ENCODE data around the gene GTF3C4. TPM values are rescaled to one million over a fixed set of nuclear protein-coding genes. Genes with fewer than 3 reads are reported as not detected.

Gene GTF3C4
- total and polyA plus RNA-seq, 4 donors: 3.1 to 18.7 (median 10.8) TPM

DNA sequence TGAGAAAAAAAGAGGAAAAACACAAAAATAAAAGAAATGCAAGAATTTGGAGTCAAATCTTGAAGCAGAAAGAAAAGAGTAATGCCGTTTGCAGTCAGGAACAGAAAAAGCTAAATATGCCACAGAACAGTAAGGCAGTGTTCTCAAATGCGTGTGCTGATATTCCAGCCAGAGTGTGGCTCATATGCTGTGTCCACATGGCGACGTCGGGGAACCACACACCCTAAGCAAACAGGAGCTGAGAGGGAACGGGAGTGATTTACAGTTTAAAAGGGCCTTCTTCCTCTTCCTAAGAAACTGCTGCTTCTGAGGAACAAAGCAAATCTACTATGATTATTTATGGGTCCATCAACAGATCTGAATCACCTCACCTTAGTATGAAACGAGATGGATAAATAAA, 43.2 kb upstream of the GTF3C4 start:
- H3K9ac ChIP-seq (ENCODE audit: insufficient read depth in 1 of 2, low read length in 2 of 2): no peak overlapping the region
- H3K36me3 ChIP-seq (ENCODE audit: control insufficient read depth in 4 of 4, insufficient read depth in 4 of 4, low read length in 4 of 4): peaks cover 17 to 42% (median 34%) of the 10 kb centered on the region in 4 donors
- no peaks in the 10 kb centered on the region for H3K9me3 ChIP-seq (ENCODE audit: control insufficient read depth in 4 of 4, insufficient read depth in 3 of 4, low read length in 3 of 4)
- DNase-seq: peak in 1 of 3 donors; percentile 14
- 80 to 82% methylated on average over 7 of the region's 7 CpGs for WGBS, 2 donors
- no peak for ATAC-seq (ENCODE audit: insufficient read depth, low FRiP score)
- no peak overlapping the region for H3K27ac ChIP-seq (ENCODE audit: low read depth in 1 of 2, low read length in 1 of 2)
- no peaks in the 10 kb centered on the region for H3K27me3 ChIP-seq (ENCODE audit: control insufficient read depth in 3 of 3, insufficient read depth in 3 of 3, low read length in 2 of 3)
- no peak overlapping the region for H3K4me3 ChIP-seq
- no peaks in the 10 kb centered on the region for H3K4me1 ChIP-seq (ENCODE audit: control insufficient read depth in 5 of 5, insufficient read depth in 5 of 5, low read length in 5 of 5)
- TF ChIP-seq, protein P1, sequence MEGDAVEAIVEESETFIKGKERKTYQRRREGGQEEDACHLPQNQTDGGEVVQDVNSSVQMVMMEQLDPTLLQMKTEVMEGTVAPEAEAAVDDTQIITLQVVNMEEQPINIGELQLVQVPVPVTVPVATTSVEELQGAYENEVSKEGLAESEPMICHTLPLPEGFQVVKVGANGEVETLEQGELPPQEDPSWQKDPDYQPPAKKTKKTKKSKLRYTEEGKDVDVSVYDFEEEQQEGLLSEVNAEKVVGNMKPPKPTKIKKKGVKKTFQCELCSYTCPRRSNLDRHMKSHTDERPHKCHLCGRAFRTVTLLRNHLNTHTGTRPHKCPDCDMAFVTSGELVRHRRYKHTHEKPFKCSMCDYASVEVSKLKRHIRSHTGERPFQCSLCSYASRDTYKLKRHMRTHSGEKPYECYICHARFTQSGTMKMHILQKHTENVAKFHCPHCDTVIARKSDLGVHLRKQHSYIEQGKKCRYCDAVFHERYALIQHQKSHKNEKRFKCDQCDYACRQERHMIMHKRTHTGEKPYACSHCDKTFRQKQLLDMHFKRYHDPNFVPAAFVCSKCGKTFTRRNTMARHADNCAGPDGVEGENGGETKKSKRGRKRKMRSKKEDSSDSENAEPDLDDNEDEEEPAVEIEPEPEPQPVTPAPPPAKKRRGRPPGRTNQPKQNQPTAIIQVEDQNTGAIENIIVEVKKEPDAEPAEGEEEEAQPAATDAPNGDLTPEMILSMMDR (IDR thresholded peaks at IDR 0.05; ENCODE audit: control extremely low read depth, extremely low read depth): no peak

DNA sequence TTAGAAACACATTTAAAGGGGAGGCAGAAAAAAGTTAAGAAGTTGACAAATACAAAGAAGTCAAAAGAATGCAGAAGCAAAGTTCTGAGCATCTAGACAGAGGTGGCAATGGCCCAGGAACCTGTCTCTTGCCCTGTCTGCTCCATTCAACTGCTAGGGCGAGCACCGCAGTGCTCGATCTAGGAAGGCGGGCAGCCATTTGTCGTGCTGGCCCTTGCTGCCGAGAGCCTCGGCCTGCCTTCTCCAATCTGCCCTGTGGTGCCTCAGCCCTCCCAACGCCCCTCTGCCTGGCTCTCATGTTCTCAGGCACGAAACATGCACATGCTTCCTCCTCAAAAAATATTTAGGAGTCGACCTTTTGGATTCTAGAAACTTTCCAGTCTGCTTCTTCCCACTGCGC, 42.7 kb upstream of the GTF3C4 start:
- no peak for DNase-seq
- no peaks in the 10 kb centered on the region for H3K27me3 ChIP-seq (ENCODE audit: control insufficient read depth in 3 of 3, insufficient read depth in 3 of 3, low read length in 2 of 3)
- H3K27ac ChIP-seq (ENCODE audit: low read depth in 1 of 2, low read length in 1 of 2): no peak overlapping the region
- WGBS, 2 donors: 94 to 95% methylated on average over 11 of the region's 11 CpGs
- TF ChIP-seq, protein P1 (IDR thresholded peaks at IDR 0.05; ENCODE audit: control extremely low read depth, extremely low read depth): no peak
- ATAC-seq (ENCODE audit: insufficient read depth, low FRiP score): no peak
- H3K9me3 ChIP-seq (ENCODE audit: control insufficient read depth in 4 of 4, insufficient read depth in 3 of 4, low read length in 3 of 4): no peaks in the 10 kb centered on the region
- no peaks in the 10 kb centered on the region for H3K4me1 ChIP-seq (ENCODE audit: control insufficient read depth in 5 of 5, insufficient read depth in 5 of 5, low read length in 5 of 5)
- H3K4me3 ChIP-seq: no peak overlapping the region
- H3K9ac ChIP-seq (ENCODE audit: insufficient read depth in 1 of 2, low read length in 2 of 2): no peak overlapping the region
- peaks cover 17 to 39% (median 31%) of the 10 kb centered on the region in 4 donors for H3K36me3 ChIP-seq (ENCODE audit: control insufficient read depth in 4 of 4, insufficient read depth in 4 of 4, low read length in 4 of 4)

DNA sequence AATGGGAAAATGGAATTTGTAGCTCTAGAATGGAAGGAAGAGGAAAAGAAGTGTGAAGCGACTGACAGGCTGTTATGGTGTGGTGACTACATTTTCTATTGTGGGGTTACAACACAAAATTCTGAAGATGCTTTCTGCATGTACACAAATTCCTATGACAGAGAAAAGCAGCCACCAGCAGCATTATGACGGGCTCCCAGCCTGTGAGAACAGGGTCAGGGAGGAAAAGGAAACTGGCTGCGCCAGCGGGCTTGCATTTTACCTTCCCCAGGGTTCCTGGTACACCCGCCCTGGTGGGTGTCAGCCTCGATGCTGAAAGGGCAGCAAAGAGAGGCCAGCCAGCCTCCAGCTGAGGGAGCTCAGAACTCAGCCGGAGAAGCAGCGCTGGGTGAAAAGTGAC, 41.5 kb upstream of the GTF3C4 start:
- H3K27ac ChIP-seq (ENCODE audit: low read depth in 1 of 2, low read length in 1 of 2): no peak overlapping the region
- no peak for ATAC-seq (ENCODE audit: insufficient read depth, low FRiP score)
- H3K36me3 ChIP-seq (ENCODE audit: control insufficient read depth in 4 of 4, insufficient read depth in 4 of 4, low read length in 4 of 4): peaks cover 17 to 39% (median 29%) of the 10 kb centered on the region in 4 donors
- H3K9me3 ChIP-seq (ENCODE audit: control insufficient read depth in 4 of 4, insufficient read depth in 3 of 4, low read length in 3 of 4): no peaks in the 10 kb centered on the region
- DNase-seq: no peak
- no peaks in the 10 kb centered on the region for H3K4me1 ChIP-seq (ENCODE audit: control insufficient read depth in 5 of 5, insufficient read depth in 5 of 5, low read length in 5 of 5)
- H3K4me3 ChIP-seq: no peak overlapping the region
- no peaks in the 10 kb centered on the region for H3K27me3 ChIP-seq (ENCODE audit: control insufficient read depth in 3 of 3, insufficient read depth in 3 of 3, low read length in 2 of 3)
- WGBS, 2 donors: 95% methylated on average over 8 of the region's 8 CpGs
- no peak overlapping the region for H3K9ac ChIP-seq (ENCODE audit: insufficient read depth in 1 of 2, low read length in 2 of 2)
- TF ChIP-seq, protein P1 (IDR thresholded peaks at IDR 0.05; ENCODE audit: control extremely low read depth, extremely low read depth): no peak

DNA sequence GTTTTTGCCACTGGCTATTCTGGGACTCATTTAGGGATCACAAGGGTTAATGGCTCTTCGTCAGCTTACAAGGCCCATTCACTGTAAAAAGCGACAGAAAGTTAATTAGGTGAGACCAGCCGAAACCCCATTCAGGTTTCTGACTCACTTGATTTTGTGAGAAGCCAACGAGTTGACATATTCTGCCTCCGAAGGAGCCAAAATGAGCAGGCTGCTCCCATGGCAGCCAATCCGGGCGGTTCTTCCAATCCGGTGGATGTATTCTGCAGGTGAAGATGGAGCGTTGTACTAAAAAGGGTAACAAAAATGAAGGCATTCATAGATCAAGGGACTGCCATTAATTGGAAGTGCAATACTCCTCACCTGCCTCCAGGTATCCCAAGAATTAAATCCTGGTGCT, 40.1 kb upstream of the GTF3C4 start:
- DNase-seq (no peak), ATAC-seq (ENCODE audit: insufficient read depth, low FRiP score) (no peak)
- TF ChIP-seq, protein P1 (IDR thresholded peaks at IDR 0.05; ENCODE audit: control extremely low read depth, extremely low read depth): no peak
- Histone ChIP-seq H3K9ac (ENCODE audit: insufficient read depth in 1 of 2, low read length in 2 of 2) (no peak overlapping the region), H3K4me1 (ENCODE audit: control insufficient read depth in 5 of 5, insufficient read depth in 5 of 5, low read length in 5 of 5) (no peaks in the 10 kb centered on the region), H3K9me3 (ENCODE audit: control insufficient read depth in 4 of 4, insufficient read depth in 3 of 4, low read length in 3 of 4) (no peaks in the 10 kb centered on the region), H3K27me3 (ENCODE audit: control insufficient read depth in 3 of 3, insufficient read depth in 3 of 3, low read length in 2 of 3) (no peaks in the 10 kb centered on the region), H3K36me3 (ENCODE audit: control insufficient read depth in 4 of 4, insufficient read depth in 4 of 4, low read length in 4 of 4) (peaks cover 9 to 39% (median 27%) of the 10 kb centered on the region in 4 donors), H3K4me3 (no peak overlapping the region), H3K27ac (ENCODE audit: low read depth in 1 of 2, low read length in 1 of 2) (no peak overlapping the region)
- WGBS, 2 donors: 92 to 93% methylated on average over 9 of the region's 9 CpGs
